T follicular helper cell (primary cell): ENCODE results near the gene CADM1.

Experiments used
- DNase-seq: peaks from one replicate; pipeline ENCODE4 v3.0.0-alpha.2; 2020; ENCODE audit warnings: low read depth
- total RNA-seq, 2 experiments: gene quantifications; one replicate each; lab custom pipeline; 2026; lab: John Stamatoyannopoulos, UW

Gene CADM1
- total RNA-seq: 2.3 to 3.1 reads per million in 2 experiments

DNA sequence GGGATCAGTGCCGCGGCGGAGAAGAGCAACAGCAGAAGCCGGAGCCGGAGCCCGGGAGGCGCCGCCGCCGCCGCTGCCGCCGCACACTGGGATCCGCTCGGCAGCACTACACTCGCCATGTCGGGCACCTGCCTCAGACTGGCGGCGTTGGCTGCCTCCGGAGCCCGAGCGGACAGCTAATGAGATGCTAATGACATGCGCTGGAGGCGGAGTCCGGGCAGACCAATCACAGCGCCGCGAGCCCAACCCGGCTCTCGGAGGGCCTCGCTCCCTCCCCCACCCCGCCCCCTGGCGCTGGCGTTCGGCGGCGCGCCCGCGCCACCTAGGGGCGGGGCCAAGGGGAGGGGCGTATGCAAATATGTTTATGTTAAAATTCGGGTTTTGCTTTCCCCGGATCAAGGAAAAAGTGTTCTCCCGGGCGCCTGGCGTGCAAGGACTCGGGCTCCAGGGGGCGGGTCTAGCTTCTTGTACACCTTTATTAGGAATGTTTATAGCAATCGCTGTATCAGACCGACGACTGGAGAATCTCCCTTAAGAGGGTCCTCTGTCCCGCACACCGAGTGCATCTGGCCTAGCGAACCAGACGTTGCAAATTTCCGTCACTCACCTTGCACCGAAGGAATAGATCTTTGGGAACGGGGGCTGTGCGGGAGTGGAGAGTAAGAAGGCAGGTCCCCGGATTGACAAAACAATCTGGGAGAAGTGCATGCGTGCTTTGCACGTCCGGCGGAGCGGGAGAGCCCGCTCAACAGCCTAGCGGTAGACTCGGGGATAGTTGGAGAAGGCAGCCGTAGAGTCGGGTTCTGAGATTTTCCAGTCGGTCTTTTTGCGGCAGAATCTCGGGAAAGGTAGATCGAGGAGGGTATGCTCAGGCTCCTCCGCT lies at the start of gene CADM1:
Gene CADM1, minus strand, starts transcription at position 140 of the 883 bp plus-strand sequence.
- DNase-seq: peak; percentile 74

DNA sequence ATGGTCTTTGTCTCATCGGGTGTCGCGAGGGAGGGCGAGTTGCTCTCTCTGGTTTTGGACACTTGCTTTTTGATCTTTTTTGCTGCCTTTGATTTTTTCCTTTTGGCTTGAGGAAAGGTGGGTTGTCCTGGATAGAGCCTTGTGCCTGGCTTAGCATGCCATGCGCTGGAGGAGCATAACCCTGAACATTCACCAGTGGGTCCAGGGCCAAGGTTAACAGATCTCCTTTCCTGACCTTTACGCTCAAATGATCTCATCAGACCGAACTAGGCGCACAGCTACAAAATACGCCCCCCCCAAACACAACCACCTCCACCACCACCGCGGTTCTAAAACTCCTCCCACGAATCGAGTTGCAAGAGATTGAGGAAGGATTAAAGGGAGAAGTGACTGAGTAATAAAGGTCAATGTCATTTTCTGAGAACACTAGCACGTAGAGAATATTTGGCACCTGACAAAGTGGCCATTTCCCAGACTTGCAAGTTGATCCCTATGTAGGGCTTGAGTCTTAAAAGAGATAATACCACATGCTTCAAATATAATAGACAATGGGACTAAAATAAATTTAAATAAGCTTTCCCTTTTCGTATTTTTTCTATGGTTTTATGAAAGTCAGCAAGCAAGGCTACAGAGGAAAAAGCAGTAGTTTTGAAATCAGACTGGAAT lies 48.7 kb upstream of the CADM1 start:
- no peak for DNase-seq

DNA sequence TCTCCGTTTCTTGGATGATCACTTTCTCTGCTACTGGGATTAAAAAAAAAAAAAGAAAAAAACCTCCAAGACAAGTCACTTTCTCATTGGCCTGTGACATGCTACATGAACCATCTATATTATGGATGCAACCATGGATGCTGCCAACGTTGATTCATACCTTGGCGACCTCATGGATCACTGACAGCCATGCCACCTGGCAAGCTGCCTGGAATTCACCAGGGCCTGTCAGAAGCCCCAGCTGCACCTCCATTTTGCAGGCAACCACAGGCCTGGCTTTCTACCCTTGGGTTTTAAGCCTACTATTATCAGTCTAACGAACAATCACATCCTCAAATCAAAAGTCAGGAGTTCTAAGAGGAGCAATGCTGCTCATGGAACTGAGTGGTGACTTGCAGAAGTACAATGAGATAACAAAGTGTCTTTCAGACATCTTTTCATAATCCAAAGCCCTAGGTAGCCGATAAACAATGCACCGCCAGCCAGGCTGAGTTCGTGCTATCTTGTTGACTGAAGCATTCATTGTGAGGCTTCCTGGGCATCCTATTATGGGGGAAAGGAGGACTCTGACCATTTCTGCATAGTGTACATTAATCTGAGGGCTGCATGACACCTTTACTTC lies 48.0 kb upstream of the CADM1 start:
- no peak for DNase-seq

DNA sequence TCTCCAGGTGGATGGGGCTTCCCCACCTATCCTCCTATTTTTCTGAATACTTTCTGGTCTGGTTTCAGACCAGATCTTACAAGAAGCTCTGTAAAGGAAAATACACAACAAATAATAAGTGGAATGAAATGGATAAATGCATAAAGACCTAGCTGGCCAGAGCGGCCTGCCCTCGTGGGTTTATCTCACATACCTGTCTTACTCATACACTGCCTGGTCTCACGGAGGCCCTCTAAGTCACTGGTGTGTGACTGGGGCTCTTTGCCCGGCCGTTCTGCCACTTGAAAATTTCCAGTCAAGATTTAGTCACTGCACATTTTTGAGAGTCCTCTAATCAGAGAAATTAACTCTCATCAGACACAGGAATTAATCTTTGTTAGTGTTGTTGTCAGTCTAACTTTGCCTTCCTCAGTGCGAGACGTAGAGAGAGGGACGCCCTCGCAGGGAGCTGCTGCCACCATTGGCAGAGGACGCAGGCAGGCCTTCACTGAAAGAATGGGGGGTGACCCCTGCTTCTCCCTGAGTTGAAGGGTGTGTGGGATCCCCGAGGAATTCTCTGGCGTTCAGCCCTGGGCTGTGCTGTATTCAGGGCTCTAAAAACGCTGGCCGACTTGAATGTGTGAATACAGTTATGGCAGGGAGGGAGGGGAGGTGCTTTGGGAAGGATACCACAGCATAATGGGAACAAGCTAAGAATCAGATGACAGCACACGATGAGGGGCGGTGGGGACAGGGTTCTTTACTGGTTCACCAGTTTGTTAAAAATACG lies 46.3 kb upstream of the CADM1 start:
- no peak for DNase-seq

DNA sequence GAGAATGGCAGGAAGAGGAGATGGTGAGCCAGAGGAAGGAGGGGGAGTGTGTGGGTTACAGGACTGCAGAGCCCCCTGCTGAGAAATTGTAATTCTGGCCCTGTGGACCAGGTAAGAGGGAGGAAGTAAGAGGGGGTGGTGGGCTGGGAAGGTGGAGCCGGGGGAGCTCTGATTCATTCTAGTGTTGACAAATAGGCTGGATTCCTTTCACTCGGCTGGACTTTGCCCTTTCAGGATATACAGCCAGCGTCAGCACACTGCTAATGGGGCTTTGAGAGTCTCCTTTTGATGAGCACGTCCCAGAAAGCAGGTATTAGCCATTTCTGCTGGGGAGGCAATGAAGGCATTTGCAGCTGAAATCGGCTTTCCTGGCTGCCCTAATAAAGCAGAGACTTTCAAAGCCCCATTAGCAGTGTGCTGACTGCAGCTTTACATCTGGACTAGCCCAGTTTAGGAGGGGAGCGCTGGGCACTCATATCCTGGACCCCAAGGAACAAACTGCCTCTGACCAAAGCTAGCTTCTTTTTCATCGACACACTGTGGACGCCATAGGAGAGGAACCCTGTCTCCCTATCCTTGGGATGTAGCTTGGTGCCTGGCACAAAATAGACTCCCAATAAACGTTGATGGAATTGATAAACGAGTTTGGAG lies 44.8 kb upstream of the CADM1 start:
- no peak for DNase-seq

DNA sequence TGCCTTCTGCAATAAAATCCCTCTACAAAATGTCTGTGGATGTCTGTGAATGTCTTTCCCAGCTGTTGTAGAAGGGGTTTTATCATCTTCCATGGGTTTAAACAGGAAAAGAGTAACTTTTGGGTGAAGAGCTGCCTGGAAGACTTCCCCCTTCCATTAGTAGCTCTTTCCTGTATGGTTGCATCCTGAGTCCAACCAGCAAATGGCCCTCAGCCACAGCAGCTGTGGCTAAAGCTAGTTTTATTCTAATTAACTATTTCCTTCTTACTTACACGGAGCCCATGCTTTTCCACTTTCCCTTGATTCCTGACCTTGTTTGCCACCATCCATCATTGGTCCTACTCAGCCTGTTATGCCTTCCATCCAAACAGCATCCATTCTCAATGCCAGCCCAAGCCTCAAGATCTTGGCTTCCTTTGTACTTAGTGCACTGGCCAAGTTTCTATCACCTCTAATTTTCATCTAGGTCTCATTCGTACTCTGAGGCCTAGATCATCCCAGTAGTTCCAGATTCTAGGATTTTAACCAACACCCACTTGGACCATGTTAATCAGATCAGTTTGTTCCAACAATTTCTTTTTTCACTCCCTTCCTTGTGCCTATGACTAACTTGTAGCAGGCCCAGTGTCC lies 41.5 kb upstream of the CADM1 start:
- no peak for DNase-seq

DNA sequence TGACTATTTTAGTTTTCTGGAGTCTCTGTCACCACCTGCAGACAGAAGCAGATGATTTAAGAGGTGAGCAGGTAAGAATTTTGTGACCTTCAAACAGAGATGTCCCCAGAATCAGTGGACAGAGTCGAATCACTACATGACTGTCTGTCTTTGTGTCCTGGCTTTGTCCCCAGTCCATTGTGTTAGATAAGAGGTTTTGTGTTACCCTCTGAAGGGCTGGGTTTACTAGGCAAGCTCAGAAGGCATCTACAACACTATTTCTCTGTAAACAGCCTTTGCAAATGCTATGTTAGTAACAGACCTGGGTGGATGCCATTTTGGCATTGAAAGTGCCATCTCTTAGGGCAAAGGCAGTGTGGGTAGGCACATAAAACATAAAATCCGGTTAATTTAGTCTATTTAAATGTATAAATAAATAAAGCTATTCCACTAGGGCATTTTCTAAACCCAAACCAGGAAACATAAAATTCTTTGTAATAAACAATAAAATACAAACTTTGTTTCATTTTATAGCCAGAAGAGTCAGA lies 40.3 kb upstream of the CADM1 start:
- no peak for DNase-seq

DNA sequence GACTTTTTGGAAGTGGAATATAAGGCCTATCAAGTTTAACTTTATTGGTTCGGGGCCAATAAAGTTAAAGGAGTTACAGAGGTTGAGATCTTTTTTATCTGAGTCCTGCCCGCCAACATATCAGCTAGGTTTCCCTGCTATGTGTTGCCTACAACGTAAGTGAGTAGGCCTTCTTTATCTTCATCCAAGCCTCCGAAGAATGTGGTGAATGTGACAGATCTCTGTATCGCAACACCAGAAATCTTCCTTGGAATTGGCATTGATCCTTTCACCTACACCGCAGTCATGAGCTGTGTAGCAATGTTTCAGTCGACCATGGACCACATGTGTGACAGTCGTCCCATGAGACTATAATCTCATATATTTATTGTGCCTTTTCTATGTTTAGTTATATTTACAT lies 37.3 kb upstream of the CADM1 start:
- no peak for DNase-seq

DNA sequence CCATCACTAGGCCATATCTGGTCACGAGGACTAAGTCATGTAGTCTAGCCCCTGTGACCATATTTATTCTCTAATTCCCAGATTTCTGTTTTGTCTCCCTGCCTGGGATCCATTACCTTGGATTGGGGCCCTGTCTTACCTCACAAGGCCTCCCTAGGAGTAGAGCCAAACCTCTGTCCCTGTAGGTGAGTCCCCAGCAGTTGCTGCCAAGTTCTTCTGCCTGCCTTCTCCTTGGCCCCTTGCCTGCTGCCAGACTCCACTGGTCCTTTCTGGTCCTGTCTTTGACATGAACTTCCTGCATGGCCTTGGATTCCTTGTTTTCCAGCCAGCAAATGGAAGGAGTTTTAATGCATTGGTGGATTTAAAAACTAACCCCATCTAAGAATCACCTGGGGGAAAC lies 35.6 kb upstream of the CADM1 start:
- no peak for DNase-seq

DNA sequence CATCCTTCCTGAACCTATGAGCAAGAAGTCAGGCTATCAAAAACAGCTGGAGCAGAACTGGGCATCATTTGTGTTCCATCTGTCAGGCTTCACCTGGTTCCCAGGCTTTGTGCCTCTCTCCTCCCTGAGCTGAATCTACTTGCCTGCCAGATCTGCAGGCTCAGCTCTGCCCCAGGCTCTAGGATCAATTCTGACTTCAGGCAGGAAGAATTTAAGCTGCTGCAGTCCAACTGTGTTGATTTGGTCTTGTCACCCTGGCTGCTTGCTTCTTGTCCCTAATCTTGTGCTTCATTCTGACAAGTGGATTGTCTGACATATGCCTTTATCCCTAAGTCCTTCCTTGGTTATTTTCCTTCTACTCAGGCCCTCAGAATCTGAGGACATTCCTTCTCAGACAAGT lies 31.6 kb upstream of the CADM1 start:
- DNase-seq: no peak

DNA sequence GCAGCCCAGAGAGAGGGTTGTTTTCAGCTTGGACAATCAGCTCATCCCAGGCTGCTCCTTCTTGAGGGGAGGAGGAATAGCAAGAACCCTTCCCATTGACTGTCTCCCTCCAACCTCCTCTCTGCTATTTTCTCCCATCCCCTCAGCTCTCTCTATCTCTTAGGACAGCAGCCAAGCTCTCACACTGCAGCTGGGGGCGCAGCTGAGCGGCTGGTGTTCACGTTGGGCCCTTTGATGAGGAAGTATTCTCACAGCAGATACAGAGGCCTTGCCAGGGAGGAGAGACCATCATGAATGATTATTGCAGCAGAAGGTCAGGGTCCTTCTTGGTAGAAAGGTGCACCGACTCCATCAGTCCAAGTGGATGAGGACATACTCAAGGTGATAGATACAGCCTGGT lies 26.5 kb upstream of the CADM1 start:
- DNase-seq: no peak

DNA sequence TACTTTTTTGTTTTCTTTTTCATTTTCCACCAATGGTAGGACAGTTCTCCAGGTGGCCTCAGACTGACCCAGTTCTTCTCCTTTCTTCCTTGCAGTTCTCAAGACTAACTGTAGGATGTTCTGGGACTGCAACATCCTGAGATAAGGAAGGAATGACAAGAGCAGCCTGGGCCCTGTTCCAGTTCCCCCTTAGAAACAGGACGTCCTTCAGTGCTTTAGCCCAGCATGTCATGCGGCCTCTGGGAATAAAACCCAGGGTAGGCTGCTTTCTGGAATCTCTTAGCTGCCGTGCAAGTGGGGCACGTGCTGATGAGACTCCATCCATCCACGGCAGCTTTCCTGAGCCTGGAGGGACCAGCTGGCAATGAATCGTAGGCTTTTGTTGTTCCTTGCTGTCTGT lies 24.0 kb upstream of the CADM1 start:
- no peak for DNase-seq

DNA sequence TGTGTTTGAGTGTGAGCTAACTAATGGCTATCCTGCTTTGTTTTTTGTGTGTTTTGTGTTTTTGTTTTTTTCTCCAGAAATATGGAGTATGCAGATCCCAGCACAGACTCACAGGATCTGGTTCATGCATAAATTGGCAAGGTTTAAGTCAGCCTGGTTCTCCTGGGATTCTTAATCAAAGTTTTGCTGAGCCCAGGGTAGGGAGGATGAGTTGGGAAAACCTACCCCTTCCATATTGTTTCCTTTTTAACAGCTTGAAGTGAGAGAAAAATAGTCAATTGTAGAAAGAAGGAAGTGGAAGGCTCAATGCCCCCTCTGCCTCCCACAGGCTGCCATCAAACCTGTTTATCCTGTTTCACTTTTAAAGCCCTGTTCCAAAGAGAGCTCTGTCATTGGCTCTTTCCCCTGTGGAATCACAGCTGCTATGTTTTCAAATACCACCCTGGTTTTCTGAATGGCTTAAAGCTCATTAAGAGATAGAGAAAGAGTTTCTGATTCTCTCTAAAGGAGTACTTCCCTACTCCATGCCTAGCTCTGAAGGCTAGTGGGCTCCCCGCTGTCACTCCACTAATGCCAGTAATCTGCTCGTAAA lies 23.4 kb upstream of the CADM1 start:
- no peak for DNase-seq

DNA sequence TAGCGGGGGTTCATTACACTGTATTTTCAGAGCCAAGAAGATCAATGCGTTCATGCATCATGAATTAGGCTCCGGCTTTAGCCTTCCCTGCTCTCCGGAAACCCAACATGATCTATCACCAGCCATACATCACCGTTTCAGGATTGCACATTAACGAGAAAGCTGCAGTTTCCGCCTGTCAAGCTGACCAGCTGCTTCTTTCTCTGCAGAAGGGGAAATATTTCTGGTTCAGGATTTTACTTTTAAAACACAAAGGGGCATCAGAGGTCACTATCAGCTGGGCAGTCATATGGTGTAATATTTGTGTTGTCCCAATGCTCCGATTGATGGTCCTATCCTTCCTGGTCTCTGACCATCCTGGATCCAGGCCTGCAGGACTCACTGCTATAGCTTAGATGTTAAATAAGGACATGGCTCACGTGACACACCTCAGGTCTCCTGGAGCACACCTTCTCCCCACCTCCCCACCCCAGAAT lies 21.4 kb upstream of the CADM1 start:
- no peak for DNase-seq

DNA sequence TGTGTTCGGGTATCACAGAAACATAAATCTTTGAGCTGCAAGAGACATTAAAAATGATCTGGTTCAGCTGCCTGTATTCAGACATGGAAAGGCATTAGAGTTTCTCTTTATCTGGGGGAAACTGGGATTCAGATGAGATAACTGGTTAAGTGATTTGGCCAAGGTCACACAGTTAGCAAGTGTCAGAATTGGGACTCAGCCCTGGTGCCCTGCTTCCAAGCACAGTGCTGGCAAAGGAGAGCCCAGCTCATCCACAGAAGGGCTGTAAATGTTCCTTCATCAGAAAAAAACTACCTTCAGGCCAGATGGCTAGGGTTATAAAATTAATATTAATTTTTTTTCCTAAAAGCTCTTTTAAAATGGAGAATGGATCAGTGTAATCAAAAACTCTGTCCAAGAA lies 20.4 kb upstream of the CADM1 start:
- no peak for DNase-seq

DNA sequence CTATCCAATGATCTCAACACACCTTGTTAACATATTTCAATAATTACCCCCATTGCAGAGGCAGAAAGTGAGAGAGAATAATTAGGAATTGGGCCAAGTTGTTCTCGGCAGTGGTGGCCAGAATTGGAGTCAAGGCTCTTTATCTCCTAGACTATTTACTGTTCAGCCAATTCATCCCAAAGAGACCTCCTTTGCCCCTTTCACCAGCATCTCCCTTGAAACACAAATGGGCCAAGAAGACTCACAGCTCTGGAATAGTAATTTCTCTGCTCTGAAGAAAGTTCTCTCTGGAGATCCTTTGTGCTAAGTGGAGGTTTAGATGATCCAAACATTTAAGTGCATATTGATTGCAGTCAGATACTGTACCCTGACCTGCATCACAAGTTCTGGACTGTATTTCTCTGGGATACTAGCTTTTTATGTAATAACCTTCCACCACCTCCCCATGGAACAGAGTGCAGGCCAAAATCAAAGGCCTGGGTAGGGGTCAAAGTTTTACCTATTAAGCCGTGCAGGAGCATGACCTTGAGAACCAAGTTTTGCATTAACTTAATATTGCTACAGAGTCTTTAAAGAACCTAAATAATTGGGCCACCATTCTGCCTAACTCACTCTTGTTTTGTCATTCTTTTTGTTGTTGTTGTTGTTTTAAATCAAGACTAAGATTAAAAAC lies 19.6 kb upstream of the CADM1 start:
- no peak for DNase-seq

DNA sequence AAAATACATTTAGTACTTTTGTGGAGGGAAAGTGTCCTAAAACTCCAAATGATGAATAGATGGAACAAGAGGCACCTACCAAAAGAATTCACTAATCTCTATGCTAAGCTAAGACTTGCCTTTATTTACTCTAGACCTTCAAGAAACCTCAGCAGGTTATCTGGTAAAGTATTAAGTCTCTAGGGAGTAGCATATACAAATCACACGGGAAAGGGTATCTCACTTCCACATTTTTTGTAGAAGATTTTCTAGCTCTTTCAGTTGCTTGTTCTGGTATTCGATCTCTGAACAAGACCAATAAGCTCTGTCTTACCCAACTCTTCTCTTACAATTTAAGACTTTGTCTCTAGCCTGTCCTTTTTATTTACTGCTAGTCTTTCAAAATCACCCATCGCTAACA lies 18.1 kb upstream of the CADM1 start:
- no peak for DNase-seq

DNA sequence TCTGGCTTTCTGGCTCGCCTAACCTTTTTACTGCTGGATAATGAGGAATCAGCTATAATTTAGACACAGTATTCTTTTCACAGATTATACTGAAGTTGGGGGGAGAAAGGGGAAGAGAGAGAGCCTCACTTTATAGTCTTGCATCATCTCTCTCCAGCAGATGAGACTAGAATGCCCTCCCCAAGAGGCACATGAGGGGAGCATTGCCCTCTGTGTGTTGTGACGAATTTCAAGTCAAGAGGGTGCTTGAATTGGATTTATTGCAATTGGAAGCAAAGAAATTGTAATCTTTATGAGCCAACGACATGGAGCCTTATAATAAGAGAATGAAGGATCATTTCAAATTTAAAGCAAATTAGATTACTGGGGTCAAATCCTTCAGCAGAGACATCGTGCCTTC lies 17.6 kb upstream of the CADM1 start:
- DNase-seq: no peak

DNA sequence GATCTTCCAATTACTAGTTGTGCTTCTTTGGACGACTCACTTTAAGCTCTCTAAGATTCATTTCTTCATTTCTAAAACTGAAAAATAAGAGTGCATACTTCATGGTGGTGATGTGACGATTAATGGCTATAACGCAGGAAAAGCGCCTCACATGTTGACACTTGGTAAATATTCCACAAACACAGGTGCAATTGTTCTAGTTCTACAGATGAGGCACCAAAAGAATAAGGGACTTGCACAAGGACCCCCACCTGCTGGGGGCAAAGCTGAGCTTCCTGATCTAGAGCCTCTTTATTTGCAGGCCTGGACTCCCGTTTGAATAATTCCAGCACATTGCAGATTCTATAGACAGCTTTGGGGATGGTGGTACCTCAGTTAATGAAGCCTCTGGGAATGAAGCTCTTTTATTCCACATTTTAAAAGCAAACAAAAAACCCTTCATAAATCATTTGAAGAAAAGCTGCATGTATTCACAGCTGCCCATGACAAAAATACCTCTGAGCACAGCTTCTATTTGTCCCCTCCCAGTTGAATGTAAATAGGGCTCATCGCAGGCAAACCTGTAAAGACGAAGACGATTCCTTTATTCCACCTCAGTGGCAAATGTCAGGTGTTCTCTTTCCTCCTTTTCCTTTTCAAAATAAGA lies 14.9 kb upstream of the CADM1 start:
- DNase-seq: no peak
